Measurements from ENCODE around the gene RPL22L1.
"Not testable (repeated sequence)": the region's sequence is repeated elsewhere in the genome, so short reads cannot be mapped to it uniquely, and the experiment has no call there.

The RPL22L1 gene

GRCh38 chr3:170829546-170830272 is 40.3 kb downstream of the RPL22L1 start:
- no peak overlapping the region for H3K27ac ChIP-seq
- no peaks in the 10 kb centered on the region for H3K36me3 ChIP-seq (ENCODE audit: insufficient read depth, low read length)
- DNase-seq (ENCODE audit: low read depth, low spot score) = no peak
- TF ChIP-seq EZH2 (IDR thresholded peaks at IDR 0.05) = no peak
- no peak for TF ChIP-seq POLR2AphosphoS5 (IDR thresholded peaks at IDR 0.05; ENCODE audit: borderline replicate concordance, low read depth, low read length)
- no peak for TF ChIP-seq FOXP2 (optimal IDR thresholded peaks at IDR 0.05; ENCODE audit: control extremely low read depth, extremely low read length, insufficient read depth)
- no peaks in the 10 kb centered on the region for H3K9me3 ChIP-seq (ENCODE audit: low read depth, low read length)
- no peak overlapping the region for H3K4me3 ChIP-seq
- no peak overlapping the region for H3K9ac ChIP-seq (ENCODE audit: insufficient read length)

GRCh38 chr3:170826047-170826446 is 43.9 kb downstream of the RPL22L1 start:
- TF ChIP-seq EZH2 (IDR thresholded peaks at IDR 0.05) = no peak
- TF ChIP-seq POLR2AphosphoS5 (IDR thresholded peaks at IDR 0.05; ENCODE audit: borderline replicate concordance, low read depth, low read length) = no peak
- no peak for TF ChIP-seq FOXP2 (optimal IDR thresholded peaks at IDR 0.05; ENCODE audit: control extremely low read depth, extremely low read length, insufficient read depth)
- no peaks in the 10 kb centered on the region for H3K36me3 ChIP-seq (ENCODE audit: insufficient read depth, low read length)
- no peaks in the 10 kb centered on the region for H3K9me3 ChIP-seq (ENCODE audit: low read depth, low read length)
- H3K4me3 ChIP-seq = no peak overlapping the region
- DNase-seq (ENCODE audit: low read depth, low spot score) = no peak
- H3K27ac ChIP-seq = no peak overlapping the region
- H3K9ac ChIP-seq (ENCODE audit: insufficient read length) = no peak overlapping the region

GRCh38 chr3:170823562-170823961 is 46.4 kb downstream of the RPL22L1 start:
- H3K9ac ChIP-seq (ENCODE audit: insufficient read length); H3K27ac ChIP-seq; H3K4me3 ChIP-seq; DNase-seq (ENCODE audit: low read depth, low spot score); H3K36me3 ChIP-seq (ENCODE audit: insufficient read depth, low read length); H3K9me3 ChIP-seq (ENCODE audit: low read depth, low read length): not testable (repeated sequence)

- not testable (repeated sequence) for DNase-seq (ENCODE audit: low read depth, low spot score); H3K27ac ChIP-seq; H3K4me3 ChIP-seq; H3K36me3 ChIP-seq (ENCODE audit: insufficient read depth, low read length); H3K9me3 ChIP-seq (ENCODE audit: low read depth, low read length); H3K9ac ChIP-seq (ENCODE audit: insufficient read length)
Observed at GRCh38 chr3:170818325-170818724, 51.7 kb downstream of the RPL22L1 start.

GRCh38 chr3:170817471-170817870 is 52.5 kb downstream of the RPL22L1 start:
- H3K9ac ChIP-seq (ENCODE audit: insufficient read length); H3K9me3 ChIP-seq (ENCODE audit: low read depth, low read length); H3K36me3 ChIP-seq (ENCODE audit: insufficient read depth, low read length); H3K27ac ChIP-seq; DNase-seq (ENCODE audit: low read depth, low spot score); H3K4me3 ChIP-seq: not testable (repeated sequence)

- Histone ChIP-seq H3K27ac (no peak overlapping the region), H3K9me3 (ENCODE audit: low read depth, low read length) (no peaks in the 10 kb centered on the region), H3K4me3 (no peak overlapping the region), H3K9ac (ENCODE audit: insufficient read length) (no peak overlapping the region), H3K36me3 (ENCODE audit: insufficient read depth, low read length) (no peaks in the 10 kb centered on the region)
- TF ChIP-seq POLR2AphosphoS5 (IDR thresholded peaks at IDR 0.05; ENCODE audit: borderline replicate concordance, low read depth, low read length) (no peak), FOXP2 (optimal IDR thresholded peaks at IDR 0.05; ENCODE audit: control extremely low read depth, extremely low read length, insufficient read depth) (no peak), EZH2 (IDR thresholded peaks at IDR 0.05) (no peak)
- DNase-seq (ENCODE audit: low read depth, low spot score) = no peak
Observed at GRCh38 chr3:170816841-170817240, 53.2 kb downstream of the RPL22L1 start.

GRCh38 chr3:170816341-170816740 is 53.7 kb downstream of the RPL22L1 start:
- Histone ChIP-seq H3K9ac (ENCODE audit: insufficient read length) (no peak overlapping the region), H3K27ac (no peak overlapping the region), H3K4me3 (no peak overlapping the region), H3K36me3 (ENCODE audit: insufficient read depth, low read length) (no peaks in the 10 kb centered on the region), H3K9me3 (ENCODE audit: low read depth, low read length) (no peaks in the 10 kb centered on the region)
- no peak for DNase-seq (ENCODE audit: low read depth, low spot score)
- TF ChIP-seq FOXP2 (optimal IDR thresholded peaks at IDR 0.05; ENCODE audit: control extremely low read depth, extremely low read length, insufficient read depth) (no peak), EZH2 (IDR thresholded peaks at IDR 0.05) (no peak), POLR2AphosphoS5 (IDR thresholded peaks at IDR 0.05; ENCODE audit: borderline replicate concordance, low read depth, low read length) (no peak)

GRCh38 chr3:170815936-170816335 is 54.1 kb downstream of the RPL22L1 start:
- Histone ChIP-seq H3K36me3 (ENCODE audit: insufficient read depth, low read length) (no peaks in the 10 kb centered on the region), H3K4me3 (no peak overlapping the region), H3K27ac (no peak overlapping the region), H3K9me3 (ENCODE audit: low read depth, low read length) (no peaks in the 10 kb centered on the region), H3K9ac (ENCODE audit: insufficient read length) (no peak overlapping the region)
- no peak for DNase-seq (ENCODE audit: low read depth, low spot score)
- TF ChIP-seq EZH2 (IDR thresholded peaks at IDR 0.05) (no peak), POLR2AphosphoS5 (IDR thresholded peaks at IDR 0.05; ENCODE audit: borderline replicate concordance, low read depth, low read length) (no peak), FOXP2 (optimal IDR thresholded peaks at IDR 0.05; ENCODE audit: control extremely low read depth, extremely low read length, insufficient read depth) (no peak)

- Histone ChIP-seq H3K4me3 (peak overlapping the region; percentile 34; the same call in 1 of the 2 replicates), H3K27ac (no peak overlapping the region), H3K9me3 (ENCODE audit: low read depth, low read length) (no peaks in the 10 kb centered on the region), H3K9ac (ENCODE audit: insufficient read length) (no peak overlapping the region), H3K36me3 (ENCODE audit: insufficient read depth, low read length) (no peaks in the 10 kb centered on the region)
- TF ChIP-seq EZH2 (IDR thresholded peaks at IDR 0.05) = no peak
- no peak for DNase-seq (ENCODE audit: low read depth, low spot score)
Observed at GRCh38 chr3:170815340-170815739, 54.7 kb downstream of the RPL22L1 start.

Measured in SK-N-MC (cell line).